ENCODE measurements around the gene STH. TPM values are rescaled to one million over a fixed set of nuclear protein-coding genes. Genes with fewer than 3 reads are reported as not detected.

STH gene
- total and polyA plus RNA-seq, 4 experiments from 2014 or later = not detected

DNA sequence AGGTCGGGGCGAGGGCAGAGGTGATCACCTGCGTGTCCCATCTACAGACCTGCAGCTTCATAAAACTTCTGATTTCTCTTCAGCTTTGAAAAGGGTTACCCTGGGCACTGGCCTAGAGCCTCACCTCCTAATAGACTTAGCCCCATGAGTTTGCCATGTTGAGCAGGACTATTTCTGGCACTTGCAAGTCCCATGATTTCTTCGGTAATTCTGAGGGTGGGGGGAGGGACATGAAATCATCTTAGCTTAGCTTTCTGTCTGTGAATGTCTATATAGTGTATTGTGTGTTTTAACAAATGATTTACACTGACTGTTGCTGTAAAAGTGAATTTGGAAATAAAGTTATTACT, 28.9 kb downstream of the STH start:
- POLR2A ChIA-PET (ENCODE audit: partially characterized antibody) = no interaction called here
- DNase-seq = no peak
- Histone ChIP-seq H3K36me3 (ENCODE audit: insufficient read depth, low read length) (peaks cover 43% of the 10 kb centered on the region), H3K9me3 (ENCODE audit: control insufficient read depth in 1 of 2, low read length in 2 of 2) (no peaks in the 10 kb centered on the region), H3K27me3 (ENCODE audit: insufficient read depth, low read length) (no peaks in the 10 kb centered on the region), H3K4me1 (ENCODE audit: insufficient read depth, low read length) (peaks cover 9% of the 10 kb centered on the region), H3K27ac (ENCODE audit: low read depth, low read length) (no peak overlapping the region), H3K4me3 (ENCODE audit: low read length in 2 of 2) (no peak overlapping the region)
- Mint-ChIP-seq H3K36me3 (peaks cover 26 to 56% of the 10 kb centered on the region in 2 donors), H3K4me1 (peaks cover 8 to 21% (median 15%) of the 10 kb centered on the region in 4 donors), H3K9me3 (peaks cover 0 to 3% (median 0%) of the 10 kb centered on the region in 8 donors), H3K27me3 (no peaks in the 10 kb centered on the region), H3K4me3 (no peak overlapping the region), H3K27ac (peak overlapping the region in 4 of 7 donors; percentile 38 to 86 (median 58))
- intact Hi-C loops (cut with micrococcal nuclease) = no loop called here
- CTCF ChIA-PET (ENCODE audit: partially characterized antibody) = interaction anchor here (0.6 to 1.2 kb wide), 3 partner anchors 10 to 117 kb away, joined by 3 to 4 read pairs (median 4); no protein-coding TSS in a partner anchor

DNA sequence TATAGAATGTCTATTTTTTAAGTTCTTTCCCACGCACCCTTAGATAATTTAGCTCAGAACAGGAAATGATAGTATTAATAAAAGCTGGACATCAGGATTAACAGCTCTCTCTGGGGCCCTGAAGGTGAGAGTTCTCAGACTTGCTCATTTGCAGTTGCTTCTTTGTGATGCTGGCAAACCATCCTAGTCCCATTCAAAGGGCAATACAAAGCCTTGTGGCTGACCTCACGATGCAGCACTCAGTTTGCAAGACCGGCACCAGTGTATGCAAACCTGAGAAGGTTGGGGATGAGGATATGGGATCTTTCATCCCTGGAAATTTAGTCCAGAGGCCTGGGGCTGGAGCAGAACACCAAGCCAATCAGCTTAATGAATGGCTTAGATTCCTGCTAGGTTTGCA, 29.3 kb downstream of the STH start:
- POLR2A ChIA-PET (ENCODE audit: partially characterized antibody) = interaction anchor here (0.7 kb wide), 1 partner anchor 16 kb away, joined by 3 read pairs; no protein-coding TSS in a partner anchor
- Mint-ChIP-seq H3K27me3 (no peaks in the 10 kb centered on the region), H3K4me1 (peaks cover 5 to 18% (median 14%) of the 10 kb centered on the region in 4 donors), H3K9me3 (peaks cover 0 to 3% (median 0%) of the 10 kb centered on the region in 8 donors), H3K4me3 (no peak overlapping the region), H3K27ac (peak overlapping the region in 5 of 7 donors; percentile 38 to 86 (median 60)), H3K36me3 (peaks cover 30 to 61% of the 10 kb centered on the region in 2 donors)
- peaks cover 48% of the 10 kb centered on the region for H3K36me3 ChIP-seq (ENCODE audit: insufficient read depth, low read length)
- no peak for DNase-seq
- CTCF ChIA-PET (ENCODE audit: partially characterized antibody) = interaction anchor here (1.0 to 1.2 kb wide), 2 partner anchors 26 to 117 kb away, joined by 4 read pairs; no protein-coding TSS in a partner anchor
- H3K4me1 ChIP-seq (ENCODE audit: insufficient read depth, low read length) = peaks cover 9% of the 10 kb centered on the region
- no peak overlapping the region for H3K27ac ChIP-seq (ENCODE audit: low read depth, low read length)
- no peaks in the 10 kb centered on the region for H3K9me3 ChIP-seq (ENCODE audit: control insufficient read depth in 1 of 2, low read length in 2 of 2)
- intact Hi-C loops (cut with micrococcal nuclease) = no loop called here
- H3K4me3 ChIP-seq (ENCODE audit: low read length in 2 of 2) = no peak overlapping the region
- H3K27me3 ChIP-seq (ENCODE audit: insufficient read depth, low read length) = no peaks in the 10 kb centered on the region

DNA sequence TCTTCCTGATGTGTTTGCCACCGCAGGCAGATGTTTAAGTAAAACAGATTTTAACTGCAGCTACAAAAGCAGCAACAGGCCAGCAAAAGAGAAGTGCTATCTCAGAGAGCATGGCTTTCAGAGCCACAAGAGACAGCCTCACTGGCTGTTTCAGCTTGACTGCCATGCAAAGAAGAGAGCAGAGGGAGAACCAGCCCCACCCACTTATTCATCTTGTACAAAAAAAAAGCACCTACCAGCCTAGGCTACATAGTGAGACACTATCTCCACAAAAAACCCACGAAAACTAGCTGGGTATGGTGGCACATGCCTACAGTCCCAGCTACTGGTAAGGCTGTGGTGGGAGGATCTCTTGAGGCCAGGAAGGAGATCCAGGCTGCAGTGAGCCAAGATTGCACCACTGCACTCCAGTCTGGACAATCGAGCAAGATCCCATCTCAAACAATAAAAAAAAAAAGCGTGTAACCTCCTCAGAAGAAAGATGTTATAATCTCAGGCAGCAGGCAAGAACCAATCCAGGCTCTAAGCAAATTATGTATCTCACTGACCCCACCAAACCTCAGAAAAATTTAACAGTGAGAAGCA, 30.0 kb downstream of the STH start:
- H3K27ac ChIP-seq (ENCODE audit: low read depth, low read length) = no peak overlapping the region
- POLR2A ChIA-PET (ENCODE audit: partially characterized antibody) = interaction anchor here (0.7 kb wide), 1 partner anchor 15 kb away, joined by 3 read pairs; no protein-coding TSS in a partner anchor
- DNase-seq = no peak
- H3K36me3 Mint-ChIP-seq = peaks cover 36 to 68% of the 10 kb centered on the region in 2 donors
- peak overlapping the region in 5 of 7 donors; percentile 54 to 79 (median 73) for H3K27ac Mint-ChIP-seq
- intact Hi-C loops (cut with micrococcal nuclease) = no loop called here
- H3K4me1 Mint-ChIP-seq = peaks cover 5 to 17% (median 13%) of the 10 kb centered on the region in 4 donors
- no peaks in the 10 kb centered on the region for H3K27me3 ChIP-seq (ENCODE audit: insufficient read depth, low read length)
- H3K9me3 Mint-ChIP-seq = peaks cover 0 to 3% (median 0%) of the 10 kb centered on the region in 8 donors
- H3K9me3 ChIP-seq (ENCODE audit: control insufficient read depth in 1 of 2, low read length in 2 of 2) = no peaks in the 10 kb centered on the region
- H3K27me3 Mint-ChIP-seq = no peaks in the 10 kb centered on the region
- peaks cover 55% of the 10 kb centered on the region for H3K36me3 ChIP-seq (ENCODE audit: insufficient read depth, low read length)
- CTCF ChIA-PET (ENCODE audit: partially characterized antibody) = interaction anchor here (1.2 to 1.7 kb wide), 2 partner anchors 8 to 27 kb away, joined by 4 to 6 read pairs; no protein-coding TSS in a partner anchor
- H3K4me1 ChIP-seq (ENCODE audit: insufficient read depth, low read length) = peaks cover 9% of the 10 kb centered on the region
- no peak overlapping the region for H3K4me3 Mint-ChIP-seq
- no peak overlapping the region for H3K4me3 ChIP-seq (ENCODE audit: low read length in 2 of 2)

DNA sequence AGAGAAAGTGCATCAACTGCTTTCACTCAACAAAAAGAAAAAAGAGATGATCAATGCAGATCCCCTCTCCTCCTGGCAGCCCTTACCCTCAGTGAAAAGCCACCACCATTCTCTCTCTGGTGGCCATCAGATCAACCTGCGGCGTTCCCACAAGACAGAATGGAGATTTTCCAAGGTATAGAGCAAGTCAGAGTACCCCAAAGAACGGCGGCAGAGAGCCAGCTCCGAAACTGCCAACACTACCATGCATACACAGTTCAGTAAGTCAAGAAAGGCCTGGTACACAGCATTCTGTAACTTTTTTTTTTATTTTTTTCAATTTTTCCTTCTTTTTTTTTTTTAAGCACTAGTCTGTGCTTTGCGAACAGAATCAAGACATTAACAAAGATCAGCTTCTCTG, 30.6 kb downstream of the STH start:
- no peak overlapping the region for H3K27ac ChIP-seq (ENCODE audit: low read depth, low read length)
- ChIA-PET POLR2A (ENCODE audit: partially characterized antibody) (interaction anchor here (0.6 kb wide), 1 partner anchor 11 kb away, joined by 4 read pairs; no protein-coding TSS in a partner anchor), CTCF (ENCODE audit: partially characterized antibody) (interaction anchor here (0.9 to 1.7 kb wide), 2 partner anchors 9 kb away, joined by 3 to 6 read pairs; no protein-coding TSS in a partner anchor)
- peaks cover 9% of the 10 kb centered on the region for H3K4me1 ChIP-seq (ENCODE audit: insufficient read depth, low read length)
- H3K27ac Mint-ChIP-seq = peak overlapping the region in 5 of 7 donors; percentile 54 to 79 (median 73)
- H3K27me3 Mint-ChIP-seq = no peaks in the 10 kb centered on the region
- no peaks in the 10 kb centered on the region for H3K9me3 ChIP-seq (ENCODE audit: control insufficient read depth in 1 of 2, low read length in 2 of 2)
- no peak for DNase-seq
- peaks cover 5 to 17% (median 13%) of the 10 kb centered on the region in 4 donors for H3K4me1 Mint-ChIP-seq
- H3K36me3 ChIP-seq (ENCODE audit: insufficient read depth, low read length) = peaks cover 60% of the 10 kb centered on the region
- no peak overlapping the region for H3K4me3 Mint-ChIP-seq
- intact Hi-C loops (cut with micrococcal nuclease) = no loop called here
- peaks cover 41 to 73% of the 10 kb centered on the region in 2 donors for H3K36me3 Mint-ChIP-seq
- peaks cover 0 to 3% (median 0%) of the 10 kb centered on the region in 8 donors for H3K9me3 Mint-ChIP-seq
- no peaks in the 10 kb centered on the region for H3K27me3 ChIP-seq (ENCODE audit: insufficient read depth, low read length)
- no peak overlapping the region for H3K4me3 ChIP-seq (ENCODE audit: low read length in 2 of 2)

DNA sequence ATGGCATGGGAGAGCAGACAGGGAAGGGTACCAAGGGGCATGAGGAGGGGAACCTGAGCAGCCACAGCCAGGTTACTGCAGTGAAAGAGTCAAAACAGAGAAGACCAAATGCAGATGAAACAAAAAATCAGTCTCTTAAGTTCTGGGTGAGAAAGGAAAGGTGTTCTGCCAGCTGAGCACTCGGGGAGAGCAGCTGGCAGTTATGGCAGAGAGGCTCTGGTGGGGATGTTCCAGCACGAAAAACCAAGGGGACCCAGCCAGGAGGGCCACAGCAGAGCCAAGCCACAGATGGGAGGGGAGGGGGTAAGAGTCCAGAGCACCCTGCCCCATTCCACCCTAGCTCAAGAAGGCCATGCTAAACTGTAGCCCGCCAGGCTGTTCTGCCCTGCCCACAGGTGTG, 31.7 kb downstream of the STH start:
- intact Hi-C loops (cut with micrococcal nuclease) = no loop called here
- ChIA-PET POLR2A (ENCODE audit: partially characterized antibody) (no interaction called here), CTCF (ENCODE audit: partially characterized antibody) (no interaction called here)
- Mint-ChIP-seq H3K4me3 (no peak overlapping the region), H3K4me1 (peaks cover 9 to 23% (median 20%) of the 10 kb centered on the region in 4 donors), H3K27ac (peak overlapping the region in 5 of 7 donors; percentile 38 to 58 (median 48)), H3K9me3 (peaks cover 0 to 3% (median 0%) of the 10 kb centered on the region in 8 donors), H3K36me3 (peaks cover 49 to 82% of the 10 kb centered on the region in 2 donors), H3K27me3 (no peaks in the 10 kb centered on the region)
- H3K4me1 ChIP-seq (ENCODE audit: insufficient read depth, low read length) = peaks cover 16% of the 10 kb centered on the region
- no peaks in the 10 kb centered on the region for H3K27me3 ChIP-seq (ENCODE audit: insufficient read depth, low read length)
- no peak overlapping the region for H3K4me3 ChIP-seq (ENCODE audit: low read length in 2 of 2)
- no peak for DNase-seq
- no peaks in the 10 kb centered on the region for H3K9me3 ChIP-seq (ENCODE audit: control insufficient read depth in 1 of 2, low read length in 2 of 2)
- no peak overlapping the region for H3K27ac ChIP-seq (ENCODE audit: low read depth, low read length)
- peaks cover 71% of the 10 kb centered on the region for H3K36me3 ChIP-seq (ENCODE audit: insufficient read depth, low read length)

DNA sequence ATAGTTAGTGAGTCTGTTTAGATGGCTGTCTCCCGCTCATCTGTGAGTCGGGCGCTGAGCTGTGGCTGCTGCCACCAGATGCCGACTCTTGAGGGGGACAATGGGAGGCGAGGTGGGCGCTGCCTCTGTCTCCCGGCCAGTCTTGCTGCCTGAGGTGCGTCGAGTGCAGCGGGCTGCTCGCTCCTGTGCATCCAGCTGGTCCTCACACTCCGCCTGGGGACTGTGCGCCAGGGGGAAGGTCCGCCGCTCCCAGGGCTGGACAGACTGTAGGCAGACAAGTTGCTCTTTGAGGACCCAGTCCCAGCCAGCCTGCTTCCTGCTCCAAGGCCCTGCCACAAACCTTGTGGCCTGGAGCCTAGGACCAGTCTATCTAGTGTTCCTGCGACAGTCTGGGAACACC, 32.4 kb downstream of the STH start:
- Mint-ChIP-seq H3K9me3 (peaks cover 0 to 3% (median 0%) of the 10 kb centered on the region in 8 donors), H3K27ac (peak overlapping the region in 1 of 7 donors; percentile 38), H3K4me3 (no peak overlapping the region), H3K27me3 (no peaks in the 10 kb centered on the region), H3K36me3 (peaks cover 54 to 87% of the 10 kb centered on the region in 2 donors), H3K4me1 (peaks cover 10 to 29% (median 22%) of the 10 kb centered on the region in 4 donors)
- intact Hi-C loops (cut with micrococcal nuclease) = no loop called here
- Histone ChIP-seq H3K4me3 (ENCODE audit: low read length in 2 of 2) (no peak overlapping the region), H3K36me3 (ENCODE audit: insufficient read depth, low read length) (peaks cover 77% of the 10 kb centered on the region), H3K9me3 (ENCODE audit: control insufficient read depth in 1 of 2, low read length in 2 of 2) (no peaks in the 10 kb centered on the region), H3K27ac (ENCODE audit: low read depth, low read length) (no peak overlapping the region), H3K27me3 (ENCODE audit: insufficient read depth, low read length) (no peaks in the 10 kb centered on the region), H3K4me1 (ENCODE audit: insufficient read depth, low read length) (peaks cover 16% of the 10 kb centered on the region)
- no peak for DNase-seq
- ChIA-PET CTCF (ENCODE audit: partially characterized antibody) (no interaction called here), POLR2A (ENCODE audit: partially characterized antibody) (interaction anchor here (0.7 kb wide), 1 partner anchor 11 kb away, joined by 3 read pairs; no protein-coding TSS in a partner anchor)

DNA sequence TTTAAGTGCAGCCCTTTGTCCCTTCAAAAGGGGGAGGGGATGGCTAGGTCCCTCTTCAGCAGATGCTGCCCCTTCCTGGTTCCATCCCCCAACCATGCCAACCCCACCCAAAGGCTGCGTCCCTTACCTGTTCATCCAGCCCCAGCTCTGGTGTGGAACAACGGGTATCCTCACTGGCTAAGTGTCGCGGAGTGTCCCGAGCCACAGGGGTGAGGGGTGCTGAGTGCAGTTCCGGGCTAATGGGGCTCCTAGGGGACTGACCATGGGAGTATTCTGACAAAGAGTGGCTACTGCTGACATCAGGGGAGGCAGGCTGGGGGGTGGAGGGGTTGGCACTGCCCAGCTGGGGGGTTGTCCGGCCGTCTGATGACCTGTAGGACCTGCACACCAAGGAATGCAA, 32.9 kb downstream of the STH start:
- Histone ChIP-seq H3K9me3 (ENCODE audit: control insufficient read depth in 1 of 2, low read length in 2 of 2) (no peaks in the 10 kb centered on the region), H3K4me1 (ENCODE audit: insufficient read depth, low read length) (peaks cover 16% of the 10 kb centered on the region), H3K27ac (ENCODE audit: low read depth, low read length) (no peak overlapping the region), H3K27me3 (ENCODE audit: insufficient read depth, low read length) (no peaks in the 10 kb centered on the region), H3K36me3 (ENCODE audit: insufficient read depth, low read length) (peaks cover 82% of the 10 kb centered on the region), H3K4me3 (ENCODE audit: low read length in 2 of 2) (no peak overlapping the region)
- ChIA-PET CTCF (ENCODE audit: partially characterized antibody) (no interaction called here), POLR2A (ENCODE audit: partially characterized antibody) (interaction anchor here (0.7 kb wide), 1 partner anchor 12 kb away, joined by 3 read pairs; no protein-coding TSS in a partner anchor)
- Mint-ChIP-seq H3K27ac (peak overlapping the region in 1 of 7 donors; percentile 68), H3K36me3 (peaks cover 57 to 91% of the 10 kb centered on the region in 2 donors), H3K9me3 (peaks cover 0 to 3% (median 0%) of the 10 kb centered on the region in 8 donors), H3K4me3 (no peak overlapping the region), H3K4me1 (peaks cover 10 to 29% (median 22%) of the 10 kb centered on the region in 4 donors), H3K27me3 (no peaks in the 10 kb centered on the region)
- DNase-seq = no peak
- intact Hi-C loops (cut with micrococcal nuclease) = no loop called here
